GM21381 (cell line): ENCODE measurements around the gene DNAH14.
"Not testable (repeated sequence)": the region's sequence is repeated elsewhere in the genome, so short reads cannot be mapped to it uniquely, and the experiment has no call there.

Experiments
- ATAC-seq: cut with Tn5 transposase; IDR thresholded peaks from one replicate; pipeline ENCODE4 v1.9.1; 2021; ENCODE audit warnings: mild to moderate bottlenecking, moderate library complexity; ENCODE audit not compliant: unreplicated experiment

Gene DNAH14

DNA sequence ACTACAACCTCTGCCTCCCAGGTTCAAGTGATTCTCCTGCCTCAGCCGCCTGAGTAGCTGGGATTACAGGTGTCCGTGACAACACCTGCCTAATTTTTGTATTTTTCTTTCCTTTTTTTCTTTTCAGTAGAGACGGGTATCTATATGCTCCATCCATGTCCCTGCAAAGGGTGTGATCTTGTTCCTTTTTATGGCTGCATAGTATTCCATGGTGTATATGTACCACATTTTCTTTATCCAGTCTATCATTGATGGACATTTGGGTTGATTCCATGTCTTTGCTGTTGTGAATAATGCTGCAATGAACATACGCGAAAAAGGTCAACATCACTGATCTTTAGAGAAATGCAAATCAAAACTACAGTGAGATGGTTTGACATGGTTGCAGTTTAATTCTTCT, 62.1 kb downstream of the DNAH14 start:
- not testable (repeated sequence) for ATAC-seq

DNA sequence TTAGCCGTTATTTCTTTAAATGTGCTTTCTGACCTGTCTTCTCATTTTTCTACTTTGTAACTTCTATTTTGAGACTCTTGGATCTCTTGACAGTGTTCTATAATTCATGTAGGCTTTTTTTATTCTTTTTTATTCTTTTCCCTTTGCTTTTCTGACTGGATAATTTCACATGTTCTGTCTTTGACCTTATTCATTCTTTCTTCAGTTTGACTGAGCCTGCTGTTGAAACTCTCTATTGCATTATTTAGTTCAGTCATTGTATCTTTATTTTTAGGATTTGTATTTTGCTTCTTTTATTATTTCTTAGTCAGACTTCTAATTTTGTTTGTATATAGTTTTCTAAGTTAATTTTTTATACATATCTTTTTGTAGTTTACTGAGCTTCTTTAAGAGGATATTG, 66.1 kb downstream of the DNAH14 start:
- no peak for ATAC-seq

DNA sequence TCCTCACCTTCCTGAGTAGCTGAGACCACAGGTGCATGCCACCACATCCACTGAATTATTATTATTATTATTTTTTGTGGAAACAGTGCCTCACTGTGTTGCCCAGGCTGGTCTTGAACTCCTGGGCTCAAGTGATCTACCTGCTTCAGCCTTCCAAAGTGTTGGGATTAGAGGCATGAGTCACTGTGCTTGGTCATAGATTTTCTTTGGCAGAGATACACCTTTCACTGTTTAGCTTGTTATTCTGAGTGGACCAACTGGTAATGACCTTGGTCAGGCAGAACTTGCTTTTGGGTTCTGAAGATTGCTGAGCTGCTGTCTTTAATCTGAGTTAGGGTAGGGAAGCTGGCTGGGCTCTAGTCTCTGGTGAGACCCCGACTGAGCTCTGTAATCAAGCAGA, 66.8 kb downstream of the DNAH14 start:
- no peak for ATAC-seq

GRCh38 chr1:224998185-224998584, 68.7 kb downstream of the DNAH14 start:
- ATAC-seq = no peak

GRCh38 chr1:225004396-225004795, 74.9 kb downstream of the DNAH14 start:
- ATAC-seq = no peak

DNA sequence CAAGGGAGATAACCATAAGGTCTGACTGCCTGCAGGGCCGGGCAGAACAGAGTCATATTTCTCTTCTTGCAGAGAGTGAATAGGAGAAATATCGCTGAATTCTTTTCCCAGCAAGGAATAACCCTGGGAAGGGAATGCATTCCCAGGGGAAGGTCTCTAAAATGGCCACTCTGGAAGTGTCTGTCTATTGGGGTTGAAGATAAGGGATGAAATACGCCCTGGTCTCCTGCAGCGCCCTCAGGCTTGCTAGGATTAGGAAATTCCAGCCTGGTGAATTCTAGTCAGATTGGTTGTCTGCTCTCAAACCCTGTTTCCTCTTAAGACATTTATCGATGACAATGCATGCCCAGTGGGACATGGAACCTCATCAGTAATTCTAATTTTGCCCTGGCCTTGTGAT, 76.9 kb downstream of the DNAH14 start:
- ATAC-seq = not testable (repeated sequence)

DNA sequence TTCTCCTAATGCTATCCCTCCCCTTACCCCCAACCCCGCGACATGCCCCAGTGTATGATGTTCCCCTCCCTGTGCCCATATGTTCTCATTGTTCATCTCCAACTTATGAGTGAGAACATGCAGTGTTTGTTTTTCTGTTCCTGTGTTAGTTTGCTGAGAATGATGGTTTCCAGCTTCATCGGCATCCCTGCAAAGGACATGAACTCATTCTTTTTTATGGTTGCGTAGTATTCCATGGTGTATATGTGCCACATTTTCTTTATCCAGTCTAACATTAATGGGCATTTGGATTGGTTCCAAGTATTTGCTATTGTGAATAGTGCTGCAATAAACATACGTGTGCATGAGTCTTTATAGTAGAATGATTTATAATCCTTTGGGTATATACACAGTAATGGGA, 78.6 kb downstream of the DNAH14 start:
- ATAC-seq = not testable (repeated sequence)

DNA sequence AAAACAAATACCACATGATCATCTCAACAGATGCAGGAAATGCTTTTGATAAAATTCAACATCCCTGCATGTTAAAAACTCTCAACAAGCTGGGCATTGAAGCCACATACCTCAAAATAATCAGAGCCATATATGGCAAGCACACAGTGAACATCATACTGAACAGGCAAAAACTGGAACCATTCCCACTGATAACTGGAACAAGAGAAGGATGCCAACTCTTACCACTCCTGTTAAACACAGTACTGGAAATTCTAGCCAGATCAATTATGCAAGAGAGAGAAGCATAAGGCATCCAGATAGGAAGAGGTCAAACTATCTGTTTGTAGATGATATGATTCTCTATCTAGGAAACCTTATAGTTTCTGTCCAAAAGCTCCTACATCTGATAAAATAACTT, 91.6 kb downstream of the DNAH14 start:
- no peak for ATAC-seq

DNA sequence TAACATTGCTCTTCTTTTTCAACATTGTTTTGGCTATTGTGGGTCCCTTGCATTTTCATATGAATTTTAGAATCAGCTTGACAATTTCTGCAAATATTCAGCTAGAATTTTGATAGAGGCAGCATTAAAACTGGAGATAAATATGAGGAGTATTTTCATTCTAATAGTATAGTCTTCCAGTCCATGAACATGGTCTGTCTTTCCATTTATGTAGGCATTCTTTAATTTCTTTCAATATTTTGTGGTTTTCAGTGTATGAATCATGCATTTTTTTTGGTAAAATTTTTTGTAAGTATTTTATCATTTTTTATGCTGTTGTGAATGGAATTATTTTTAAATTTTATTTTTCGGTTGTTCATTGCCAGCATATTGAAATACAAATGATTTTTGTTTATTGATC, 97.2 kb downstream of the DNAH14 start:
- no peak for ATAC-seq

- not testable (repeated sequence) for ATAC-seq
Observed at GRCh38 chr1:225036441-225036840, 107.0 kb downstream of the DNAH14 start.

GRCh38 chr1:225042263-225042662, 112.8 kb downstream of the DNAH14 start:
- ATAC-seq = no peak

DNA sequence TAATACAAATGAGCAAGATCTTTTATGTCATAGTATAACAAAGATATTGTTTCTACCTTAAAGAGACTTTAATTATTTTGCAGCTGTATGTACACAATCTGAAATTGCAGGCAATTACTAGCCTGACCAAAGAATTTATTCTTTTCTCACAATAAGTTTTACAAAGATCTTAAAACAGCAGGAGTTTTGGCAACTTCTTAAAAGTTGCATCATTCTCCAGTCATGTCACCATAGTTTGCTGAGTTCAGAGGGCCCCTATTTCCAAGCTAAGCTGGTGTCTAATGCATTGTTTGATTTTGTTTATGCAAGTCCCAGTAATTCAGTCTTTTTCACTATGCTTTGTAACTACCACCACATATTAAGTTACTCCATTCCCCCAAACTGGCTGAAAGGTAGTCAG, 114.8 kb downstream of the DNAH14 start:
- no peak for ATAC-seq

DNA sequence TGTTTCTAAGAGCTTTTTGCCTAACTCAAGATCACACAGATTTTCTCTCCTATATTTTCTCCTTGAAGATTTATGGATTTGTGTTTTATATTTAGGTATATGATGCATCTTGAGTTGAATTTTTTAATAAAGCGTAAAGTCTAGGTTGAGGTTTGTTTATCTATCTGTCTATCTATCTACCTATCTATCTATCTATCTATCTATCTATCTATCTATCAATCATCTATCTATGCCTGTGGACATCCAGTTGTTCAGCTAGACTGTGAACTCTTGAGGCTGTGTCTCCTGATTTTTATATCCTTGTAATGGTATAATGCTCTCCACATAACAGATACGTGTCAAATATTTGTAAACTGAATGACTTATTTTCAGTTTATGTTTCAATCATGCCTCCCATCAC, 120.1 kb downstream of the DNAH14 start:
- ATAC-seq = no peak

DNA sequence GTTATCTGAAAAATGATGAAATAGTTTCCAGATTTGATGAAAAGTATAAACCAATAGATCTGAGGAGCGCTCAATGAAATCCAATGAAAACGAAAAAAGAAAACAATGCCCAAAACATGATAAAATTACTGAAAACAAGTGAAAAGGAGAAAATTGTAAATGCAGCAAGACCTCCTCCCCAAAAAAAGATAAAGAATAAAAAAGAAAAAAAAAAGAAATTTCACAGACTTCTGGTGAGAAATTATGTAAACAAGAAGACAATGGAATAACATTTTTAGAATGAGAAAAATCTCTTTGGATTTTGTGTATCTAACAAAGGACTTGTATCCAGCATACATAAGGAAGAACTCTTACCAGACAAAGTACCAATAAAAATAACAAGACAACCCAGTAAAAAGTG, 134.2 kb downstream of the DNAH14 start:
- ATAC-seq = no peak

DNA sequence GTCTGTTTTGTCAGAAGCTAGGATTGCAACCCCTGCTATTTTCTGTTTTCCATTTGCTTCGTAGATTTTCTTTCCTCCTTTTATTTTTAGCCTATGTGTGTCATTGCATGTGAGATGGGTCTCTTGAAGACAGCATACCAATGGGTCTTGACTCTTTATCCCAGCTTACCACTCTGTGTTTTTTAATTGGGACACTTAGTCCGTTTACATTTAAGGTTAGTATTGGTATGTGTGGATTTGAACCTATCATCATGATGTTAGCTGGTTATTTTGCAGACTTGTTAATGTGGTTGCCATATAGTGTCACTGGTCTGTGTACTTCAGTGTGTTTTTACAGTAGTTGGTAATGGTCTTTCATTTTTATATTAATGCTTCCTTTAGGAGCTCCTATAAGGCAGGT, 141.5 kb downstream of the DNAH14 start:
- ATAC-seq = no peak

DNA sequence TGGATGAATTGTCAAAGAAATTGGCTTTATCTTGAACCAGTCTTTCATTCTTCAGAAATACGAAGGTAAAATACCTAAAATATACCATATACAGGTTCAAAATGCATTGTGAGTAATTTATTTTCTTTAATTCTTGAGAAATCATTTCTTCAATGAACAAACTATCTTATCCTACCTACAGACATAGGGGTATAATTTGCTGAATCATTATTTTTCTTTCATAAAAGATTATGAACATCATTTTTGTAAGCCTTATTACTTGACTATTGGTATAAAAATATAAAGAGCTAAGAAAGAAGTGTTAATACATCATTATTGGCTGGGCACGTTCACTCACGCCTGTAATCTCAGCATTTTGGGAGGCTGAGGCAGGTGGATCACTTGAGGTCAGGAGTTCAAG, 167.7 kb downstream of the DNAH14 start:
- ATAC-seq = no peak

GRCh38 chr1:225111000-225111399, 181.5 kb downstream of the DNAH14 start:
- no peak for ATAC-seq

GRCh38 chr1:225113265-225113664, 183.8 kb downstream of the DNAH14 start:
- no peak for ATAC-seq

DNA sequence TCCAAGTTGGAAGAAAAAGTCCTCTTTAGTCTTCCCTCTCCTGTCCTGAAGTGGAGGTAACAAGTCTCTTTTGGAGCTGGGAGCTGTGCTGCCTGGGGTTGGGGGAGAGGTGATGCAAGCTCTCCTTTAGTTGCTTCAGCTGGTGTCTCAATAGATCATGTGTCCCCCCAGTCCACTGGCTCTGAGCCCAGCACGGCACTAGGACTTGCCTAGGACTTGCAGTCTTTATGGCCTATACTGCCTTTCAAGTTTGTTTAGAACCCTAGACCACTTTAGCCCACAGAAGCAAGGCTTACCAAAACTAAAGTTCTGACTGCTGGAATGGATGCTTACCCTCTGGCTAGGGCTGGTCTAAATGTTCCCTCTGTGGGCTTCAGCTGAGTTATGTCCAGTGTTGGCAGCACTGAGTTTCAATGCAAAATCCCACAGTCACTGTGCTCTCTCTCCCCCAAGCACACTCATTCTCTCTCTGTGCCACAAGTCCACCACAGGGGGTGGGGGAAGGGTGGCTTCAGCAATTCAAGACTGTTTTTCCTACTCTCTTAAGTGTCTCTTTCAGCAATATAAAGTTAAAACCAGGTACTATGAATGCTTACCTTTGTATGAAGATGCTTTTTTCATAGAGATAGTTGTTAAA, 185.0 kb downstream of the DNAH14 start:
- no peak for ATAC-seq

DNA sequence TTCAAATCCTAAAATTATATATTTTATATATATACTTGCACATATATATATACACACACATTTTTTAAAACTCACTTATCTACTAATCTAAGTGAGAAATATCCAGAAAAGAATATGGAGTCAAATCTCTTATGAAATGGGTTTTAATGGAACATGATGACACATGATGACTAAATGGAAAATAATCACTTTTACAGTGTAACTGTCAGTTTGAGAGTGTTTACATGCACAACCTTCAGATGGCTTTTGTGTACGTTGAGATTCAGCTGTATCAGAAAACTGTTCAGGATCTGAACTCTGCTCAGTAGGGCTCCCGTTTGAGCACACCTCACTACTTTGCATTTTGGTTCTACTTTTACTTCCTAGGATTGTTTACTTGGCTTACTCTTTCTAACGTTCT, 189.8 kb downstream of the DNAH14 start:
- ATAC-seq = no peak

- ATAC-seq = no peak
Observed at GRCh38 chr1:225121095-225121494, 191.6 kb downstream of the DNAH14 start.

- ATAC-seq = no peak
Observed at GRCh38 chr1:225131869-225132268, 202.4 kb downstream of the DNAH14 start.

- ATAC-seq = no peak
Observed at GRCh38 chr1:225137976-225138375, 208.5 kb downstream of the DNAH14 start.
